Nucleus accumbens (tissue), 56 donors: Measurements from ENCODE around the gene GDF3.
"Not testable (repeated sequence)": the region's sequence is repeated elsewhere in the genome, so short reads cannot be mapped to it uniquely, and the experiment has no call there.

Experiments used
- DNase-seq, 56 donors: peaks; one replicate each; lab custom pipeline; 2025; lab: John Stamatoyannopoulos, UW

The GDF3 gene

DNA sequence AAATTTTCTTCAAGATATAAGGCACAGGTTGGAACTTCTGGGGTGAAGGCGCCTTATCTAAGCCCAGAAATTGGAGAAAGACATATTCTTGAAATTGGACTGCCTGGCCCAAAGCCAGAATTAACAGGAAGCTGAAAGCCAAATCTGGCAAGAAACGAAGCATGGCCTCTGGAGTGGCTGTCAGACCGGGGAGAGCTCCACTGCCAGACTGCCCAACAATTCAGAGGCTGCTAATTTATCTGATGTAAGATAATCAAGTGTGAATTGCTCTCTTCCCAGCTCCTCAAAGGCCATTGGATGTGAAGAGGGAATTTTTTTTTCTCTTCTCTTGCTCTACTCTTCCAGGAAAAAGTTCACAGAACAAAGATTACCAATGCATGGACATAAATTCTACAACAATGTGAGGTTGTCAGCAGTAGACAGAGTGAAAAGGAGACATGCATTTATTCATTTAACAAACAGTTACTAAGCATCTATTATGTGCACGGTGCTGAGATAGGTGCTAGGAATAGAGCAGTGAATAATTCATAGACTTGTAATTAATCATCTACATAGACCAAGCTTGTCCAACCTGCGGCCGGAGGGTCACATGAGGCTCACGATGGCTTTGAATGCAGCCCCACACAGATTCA is at the start of gene GDF3:
GDF3 (minus strand) TSS at position 210 of the 632 bp plus-strand sequence; CDS start at position 163, 47 bp downstream.
- peak in 1 of 56 donors; percentile 1 for DNase-seq

DNA sequence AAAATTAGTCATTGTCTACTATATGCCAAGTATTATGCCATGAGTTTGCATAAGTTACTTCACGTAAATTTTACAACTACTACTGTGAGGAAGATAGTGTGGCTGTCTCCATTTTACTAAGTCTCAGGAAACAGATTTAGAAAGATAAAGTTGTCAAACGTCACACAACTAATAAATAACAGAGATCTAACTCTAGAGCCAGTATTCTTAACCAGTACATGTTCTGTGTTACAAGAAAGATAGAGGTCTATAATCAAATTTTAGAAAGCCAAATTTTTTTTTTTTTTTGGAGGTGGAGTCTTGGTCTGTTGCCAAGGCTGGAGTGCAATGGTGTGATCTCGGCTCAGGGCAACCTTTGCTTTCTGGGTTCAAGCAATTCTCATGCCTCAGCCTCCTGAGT is 37.4 kb upstream of the GDF3 start:
- DNase-seq: no peak

- no peak for DNase-seq
Measured at GRCh38 chr12:7731486-7731885, 35.9 kb upstream of the GDF3 start.

DNA sequence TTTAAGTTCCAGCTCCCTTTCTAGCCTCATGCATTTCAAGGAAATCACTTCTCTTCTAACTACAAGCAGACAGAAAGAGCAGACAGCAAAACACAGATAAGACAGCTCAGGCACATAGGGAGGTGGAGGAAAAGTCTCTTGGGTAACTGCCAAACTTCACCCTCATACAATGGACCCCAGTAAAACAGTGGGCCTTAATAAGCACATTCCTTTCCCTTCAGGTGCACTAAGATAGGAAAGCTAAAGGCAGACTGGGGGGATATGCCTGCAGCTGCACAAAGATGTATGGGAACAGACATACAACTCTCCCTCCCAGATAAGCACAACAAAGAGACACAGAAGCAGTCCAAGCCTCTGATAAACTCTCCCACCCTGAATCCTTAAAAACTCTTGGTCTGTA is 35.4 kb upstream of the GDF3 start:
- DNase-seq: not testable (repeated sequence)

DNA sequence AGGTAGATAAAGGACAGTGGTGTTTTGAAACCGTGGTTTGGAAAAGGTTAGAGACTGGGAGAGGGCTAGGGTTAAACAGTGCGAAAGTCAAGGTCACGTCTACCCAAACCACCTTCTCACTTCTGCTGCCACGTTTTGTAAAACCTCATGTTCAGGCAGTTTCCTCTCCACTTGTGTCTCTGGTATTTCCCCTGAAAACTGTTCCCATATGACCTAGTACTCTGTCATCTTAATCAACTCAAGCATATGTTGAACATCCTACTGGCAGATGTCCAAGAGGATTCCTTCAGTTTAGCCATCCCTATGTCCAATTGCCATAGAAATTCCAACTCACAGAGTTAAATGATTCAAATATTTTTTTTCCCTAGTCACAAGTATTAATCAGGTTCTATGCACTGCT is 34.2 kb upstream of the GDF3 start:
- no peak for DNase-seq

GRCh38 chr12:7723926-7724325 is 28.4 kb upstream of the GDF3 start:
- DNase-seq: no peak

- no peak for DNase-seq
Measured at GRCh38 chr12:7719946-7720730, 24.6 kb upstream of the GDF3 start.

- no peak for DNase-seq
Measured at GRCh38 chr12:7716381-7716780, 20.8 kb upstream of the GDF3 start.

GRCh38 chr12:7712841-7713442 is 17.4 kb upstream of the GDF3 start:
- no peak for DNase-seq

DNA sequence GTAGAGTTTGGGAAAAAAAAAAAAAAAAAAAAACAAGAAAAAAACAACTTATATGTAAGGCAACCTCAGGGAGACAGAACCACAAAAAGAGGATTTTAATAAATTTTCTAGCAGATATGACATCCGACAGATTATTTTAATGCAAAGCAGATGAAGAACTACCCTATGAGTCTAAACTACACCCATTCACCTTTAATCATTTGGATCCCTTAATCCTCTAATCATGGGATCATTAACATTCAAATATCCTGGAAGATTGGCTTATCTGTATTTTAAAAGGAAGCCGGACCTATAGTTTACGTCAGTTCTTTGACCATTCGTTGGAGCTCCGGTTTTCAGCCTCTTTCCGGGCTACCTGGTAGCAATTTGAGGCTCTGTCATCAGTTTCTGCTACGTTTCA is 15.6 kb upstream of the GDF3 start, which contains the start of gene DPPA3:
DPPA3 (plus strand) TSS at position 301 of the 400 bp plus-strand sequence. CDS start 138 bp downstream, outside the sequence.
- DNase-seq: no peak

GRCh38 chr12:7709969-7710675 is 14.5 kb upstream of the GDF3 start:
- DNase-seq: no peak

DNA sequence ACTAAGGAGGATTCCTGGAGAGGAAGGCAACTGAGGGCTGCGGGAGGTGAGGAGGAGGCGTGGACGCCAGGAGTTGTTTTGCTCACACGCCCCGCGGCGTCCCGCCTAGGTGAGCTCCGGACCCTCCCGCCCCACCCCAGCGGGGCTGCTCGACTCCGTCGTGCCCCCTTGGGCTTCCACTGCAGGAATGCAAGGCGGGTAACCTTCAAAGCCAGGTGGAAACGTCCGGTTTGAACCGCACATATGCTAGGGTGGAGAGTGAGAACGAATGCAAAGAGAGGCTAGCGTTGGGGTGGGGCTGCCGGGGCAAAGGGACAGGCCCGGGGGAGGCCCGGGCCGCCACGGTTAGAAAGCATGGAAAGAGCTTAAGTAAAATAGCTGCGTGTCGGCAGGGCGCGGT is 10.3 kb upstream of the GDF3 start:
- no peak for DNase-seq

DNA sequence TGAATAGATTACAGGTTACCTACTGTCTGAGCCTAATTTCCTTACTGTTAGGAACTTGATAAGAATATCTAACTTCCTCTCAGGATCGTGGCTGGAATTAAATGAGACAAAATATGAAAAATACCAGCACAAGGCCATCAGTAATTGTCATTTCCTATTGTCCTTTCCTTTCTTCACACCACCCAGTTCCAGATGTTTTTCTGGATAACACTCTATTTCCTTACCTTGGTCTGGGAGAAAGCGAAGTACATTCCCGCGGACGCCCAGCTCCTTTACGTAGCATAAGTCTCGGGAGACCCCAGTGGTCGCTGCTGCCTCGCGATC is 376 bp downstream of the GDF3 start:
- DNase-seq: no peak

- DNase-seq: no peak
Measured at GRCh38 chr12:7694556-7695236, 879 bp downstream of the GDF3 start.

- DNase-seq: no peak
Measured at GRCh38 chr12:7693793-7694192, 1.8 kb downstream of the GDF3 start.

GRCh38 chr12:7681535-7681934 is 14.0 kb downstream of the GDF3 start:
- DNase-seq: no peak

DNA sequence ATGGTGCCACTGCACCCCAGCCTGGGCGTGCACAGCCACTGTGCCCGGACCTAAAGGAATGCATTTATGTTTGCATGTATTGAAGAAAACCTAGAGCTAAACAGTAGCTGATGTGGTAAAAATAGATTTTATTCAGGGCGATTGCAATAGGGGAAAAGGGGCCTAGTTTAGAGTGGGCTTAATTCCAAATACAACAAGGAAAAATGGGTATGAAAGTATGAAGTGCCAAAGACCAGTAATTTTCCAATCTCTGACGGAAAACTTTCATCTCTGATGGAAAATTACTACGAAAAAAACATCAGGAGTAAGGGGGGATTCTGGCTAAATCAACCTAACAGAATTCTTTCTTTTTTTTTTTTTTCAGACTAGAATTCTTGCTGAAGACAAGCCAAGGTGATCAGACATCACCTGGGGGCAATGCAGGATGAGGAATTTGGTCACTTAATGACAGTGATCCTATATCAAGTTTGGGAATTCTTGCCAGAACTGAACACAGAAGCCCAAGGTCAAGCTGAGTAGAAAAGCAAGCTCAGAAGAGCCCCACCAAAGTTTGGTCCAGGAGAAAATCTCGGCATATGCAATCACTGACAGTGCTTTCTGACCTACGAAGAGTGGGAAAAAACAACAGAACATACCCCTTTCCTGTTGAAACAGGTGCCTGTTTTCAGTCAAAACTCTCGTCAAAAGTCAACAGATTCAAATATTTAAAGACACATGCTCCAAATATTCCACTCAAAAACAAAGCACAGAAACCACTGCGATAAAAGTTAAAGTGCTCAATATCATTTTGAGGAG is 16.1 kb downstream of the GDF3 start:
- no peak for DNase-seq

DNA sequence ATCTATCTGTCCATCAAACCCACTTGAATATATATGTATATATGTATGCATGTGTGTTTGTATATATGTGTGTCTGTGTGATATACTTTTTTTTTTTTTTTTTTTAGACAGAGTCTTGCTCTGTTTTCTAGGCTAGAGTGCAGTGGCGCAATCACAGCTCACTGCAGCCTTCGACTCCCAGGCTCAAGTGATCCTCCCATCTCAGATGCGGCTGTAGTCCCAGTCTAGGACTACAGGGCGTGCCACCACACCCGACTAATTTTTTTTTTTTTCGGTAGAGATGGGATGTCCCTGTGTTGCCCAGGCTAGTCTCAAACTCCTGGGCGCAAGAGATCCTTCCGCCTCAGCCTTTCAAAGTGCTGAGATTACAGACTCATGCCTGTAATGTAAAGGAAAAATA is 16.8 kb downstream of the GDF3 start:
- DNase-seq: no peak

- not testable (repeated sequence) for DNase-seq
Measured at GRCh38 chr12:7677432-7677888, 18.1 kb downstream of the GDF3 start.

DNA sequence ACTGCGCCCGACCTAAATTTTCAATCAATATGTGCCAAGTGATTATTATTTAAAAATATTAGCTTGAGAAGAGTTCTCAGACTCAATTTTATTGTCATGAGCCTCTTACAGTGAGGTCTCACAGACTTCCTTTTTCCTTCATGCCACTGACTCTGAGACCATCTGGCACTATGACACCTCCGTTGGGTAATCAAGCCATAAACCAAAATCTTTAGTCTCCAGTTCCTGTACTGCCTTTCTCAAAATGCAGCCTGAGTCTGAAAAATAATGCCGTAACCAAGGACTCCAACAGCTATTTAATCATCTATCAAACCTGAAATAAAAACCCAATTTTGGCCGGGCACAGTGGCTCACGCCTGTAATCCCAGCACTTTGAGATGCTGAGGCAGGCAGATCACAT is 20.1 kb downstream of the GDF3 start:
- DNase-seq: not testable (repeated sequence)
